Measurements from ENCODE around the gene TET3. TPM values are rescaled to one million over a fixed set of nuclear protein-coding genes. Genes with fewer than 3 reads are reported as not detected.

The TET3 gene
- total RNA-seq, 1 donor from 2014 or later = 23.0 TPM

DNA sequence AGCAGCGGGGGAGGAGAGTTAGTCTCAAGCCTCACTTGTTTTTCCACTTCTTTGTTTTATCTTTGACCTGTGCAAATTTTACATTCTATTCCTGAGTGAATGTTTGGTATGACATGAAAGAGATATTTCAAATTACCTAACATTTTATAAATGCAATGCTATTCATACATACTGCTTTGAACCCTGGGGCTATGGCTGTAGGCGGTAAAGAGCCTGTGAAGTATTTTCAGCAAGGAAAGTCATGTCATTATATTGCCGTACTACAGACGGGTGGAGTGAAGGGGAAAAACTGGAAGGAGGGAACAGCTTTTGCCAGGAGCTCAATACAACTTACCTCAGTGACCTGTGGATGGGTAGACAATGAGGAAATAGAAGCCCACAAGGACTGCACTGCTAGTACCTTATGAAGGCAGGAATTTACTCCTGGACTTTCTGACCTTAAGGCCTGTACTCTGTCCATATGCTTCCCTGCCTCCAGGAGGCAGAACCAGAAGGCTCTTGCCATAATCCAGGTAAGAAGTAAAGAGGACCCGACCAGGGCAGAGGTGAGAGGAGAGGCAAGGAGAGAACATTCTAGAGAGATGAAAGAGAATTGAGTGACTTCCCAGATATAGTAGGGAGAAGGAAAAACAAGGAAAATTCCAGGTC, 28.4 kb upstream of the TET3 start:
- TF ChIP-seq, protein P1, sequence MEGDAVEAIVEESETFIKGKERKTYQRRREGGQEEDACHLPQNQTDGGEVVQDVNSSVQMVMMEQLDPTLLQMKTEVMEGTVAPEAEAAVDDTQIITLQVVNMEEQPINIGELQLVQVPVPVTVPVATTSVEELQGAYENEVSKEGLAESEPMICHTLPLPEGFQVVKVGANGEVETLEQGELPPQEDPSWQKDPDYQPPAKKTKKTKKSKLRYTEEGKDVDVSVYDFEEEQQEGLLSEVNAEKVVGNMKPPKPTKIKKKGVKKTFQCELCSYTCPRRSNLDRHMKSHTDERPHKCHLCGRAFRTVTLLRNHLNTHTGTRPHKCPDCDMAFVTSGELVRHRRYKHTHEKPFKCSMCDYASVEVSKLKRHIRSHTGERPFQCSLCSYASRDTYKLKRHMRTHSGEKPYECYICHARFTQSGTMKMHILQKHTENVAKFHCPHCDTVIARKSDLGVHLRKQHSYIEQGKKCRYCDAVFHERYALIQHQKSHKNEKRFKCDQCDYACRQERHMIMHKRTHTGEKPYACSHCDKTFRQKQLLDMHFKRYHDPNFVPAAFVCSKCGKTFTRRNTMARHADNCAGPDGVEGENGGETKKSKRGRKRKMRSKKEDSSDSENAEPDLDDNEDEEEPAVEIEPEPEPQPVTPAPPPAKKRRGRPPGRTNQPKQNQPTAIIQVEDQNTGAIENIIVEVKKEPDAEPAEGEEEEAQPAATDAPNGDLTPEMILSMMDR (IDR thresholded peaks at IDR 0.05; ENCODE audit: unreplicated experiment) = no peak
- DNase-seq (ENCODE audit: low spot score) = no peak

DNA sequence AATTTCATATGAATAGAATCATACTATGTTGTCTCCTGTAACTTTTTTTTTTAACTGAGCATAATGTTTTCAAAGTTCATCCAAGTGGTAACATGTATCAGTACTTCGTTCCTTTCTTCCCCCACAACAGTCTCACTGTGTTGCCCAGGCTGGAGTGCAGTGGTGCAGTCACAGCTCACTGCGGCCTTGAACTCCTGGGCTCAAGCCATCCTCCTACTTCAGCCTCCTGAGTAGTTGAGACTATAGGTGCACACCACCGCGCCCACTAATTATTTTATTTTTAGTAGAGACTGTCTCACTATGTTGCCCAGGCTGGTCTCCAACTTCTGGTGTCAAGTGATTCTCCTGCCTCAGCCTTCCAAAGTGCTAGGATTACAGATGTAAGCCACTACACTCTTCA, 23.4 kb upstream of the TET3 start:
- Mint-ChIP-seq H3K4me3 (ENCODE audit: unreplicated experiment) (no peak overlapping the region), H3K27ac (ENCODE audit: unreplicated experiment) (no peak overlapping the region), H3K36me3 (ENCODE audit: low read depth, unreplicated experiment) (peaks cover 31% of the 10 kb centered on the region), H3K27me3 (ENCODE audit: unreplicated experiment) (no peaks in the 10 kb centered on the region), H3K9me3 (ENCODE audit: unreplicated experiment) (no peaks in the 10 kb centered on the region), H3K4me1 (ENCODE audit: unreplicated experiment) (peaks cover 14% of the 10 kb centered on the region)
- no peak for DNase-seq (ENCODE audit: low spot score)
- TF ChIP-seq, protein P1 (IDR thresholded peaks at IDR 0.05; ENCODE audit: unreplicated experiment) = no peak

More for the DNA sequence above, 28.4 kb upstream of the TET3 start:
- Mint-ChIP-seq H3K4me3 (ENCODE audit: unreplicated experiment) (peak overlapping the region; percentile 10), H3K27ac (ENCODE audit: unreplicated experiment) (no peak overlapping the region), H3K9me3 (ENCODE audit: unreplicated experiment) (no peaks in the 10 kb centered on the region), H3K4me1 (ENCODE audit: unreplicated experiment) (peaks cover 14% of the 10 kb centered on the region), H3K27me3 (ENCODE audit: unreplicated experiment) (no peaks in the 10 kb centered on the region), H3K36me3 (ENCODE audit: low read depth, unreplicated experiment) (peaks cover 48% of the 10 kb centered on the region)

DNA sequence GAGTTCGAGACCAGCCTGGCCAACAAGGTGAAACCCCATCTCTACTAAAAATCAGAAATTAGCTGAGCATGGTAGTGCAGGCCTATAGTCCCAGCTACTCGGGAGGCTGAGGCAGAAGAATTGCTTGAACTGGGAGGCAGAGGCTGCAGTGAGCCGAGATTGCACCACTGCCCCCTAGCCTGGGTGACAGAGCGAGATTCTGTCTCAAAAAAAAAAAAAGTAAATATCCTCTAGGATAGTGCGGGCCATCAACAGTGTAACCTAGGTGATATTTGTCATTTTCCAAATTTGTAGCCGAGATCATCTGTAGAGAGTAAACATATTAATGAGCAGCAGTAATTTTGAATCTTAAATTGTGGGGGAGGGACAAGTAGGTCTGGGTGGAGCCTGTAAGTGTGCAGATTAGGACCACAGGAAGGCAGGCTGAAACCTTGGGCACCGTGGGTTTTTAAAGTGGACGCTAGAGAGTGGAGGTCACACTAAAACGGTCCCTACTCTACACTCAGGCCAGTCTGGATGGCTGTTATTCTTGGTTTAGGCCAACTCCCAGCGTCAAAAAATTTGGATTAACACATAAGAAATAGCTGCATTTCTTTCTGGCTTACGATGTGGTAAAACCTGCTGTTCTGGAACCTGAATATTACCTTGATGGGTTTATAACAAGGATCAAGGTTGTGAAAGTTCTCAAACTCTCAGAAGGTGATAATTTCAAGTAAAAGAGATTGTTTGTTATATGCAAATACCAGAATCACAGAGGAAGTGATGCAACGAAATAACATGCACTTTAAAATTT, 22.7 kb upstream of the TET3 start:
- TF ChIP-seq, protein P1 (IDR thresholded peaks at IDR 0.05; ENCODE audit: unreplicated experiment) = no peak
- Mint-ChIP-seq H3K27ac (ENCODE audit: unreplicated experiment) (no peak overlapping the region), H3K4me3 (ENCODE audit: unreplicated experiment) (no peak overlapping the region), H3K9me3 (ENCODE audit: unreplicated experiment) (no peaks in the 10 kb centered on the region), H3K27me3 (ENCODE audit: unreplicated experiment) (no peaks in the 10 kb centered on the region), H3K4me1 (ENCODE audit: unreplicated experiment) (peaks cover 14% of the 10 kb centered on the region), H3K36me3 (ENCODE audit: low read depth, unreplicated experiment) (peaks cover 26% of the 10 kb centered on the region)
- DNase-seq (ENCODE audit: low spot score) = no peak

DNA sequence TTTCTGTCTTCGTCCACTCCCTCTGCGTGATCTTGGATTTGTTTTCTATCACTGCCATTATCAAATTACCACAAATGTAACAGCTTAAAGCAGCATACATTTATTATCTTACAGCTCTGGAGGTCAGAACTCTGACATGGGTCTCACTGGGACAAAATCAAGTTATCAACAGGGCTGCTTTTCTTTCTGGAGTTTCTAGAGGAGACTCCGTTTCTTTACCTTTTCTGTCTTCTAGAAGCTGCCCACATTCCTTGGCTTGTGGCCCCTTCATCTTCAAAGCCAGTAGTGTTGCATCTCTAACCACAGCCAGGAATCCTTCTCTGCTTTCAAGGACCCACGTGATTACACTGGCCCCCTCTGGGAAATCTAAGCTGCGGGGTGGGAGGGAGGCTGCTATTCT, 21.9 kb upstream of the TET3 start:
- Mint-ChIP-seq H3K36me3 (ENCODE audit: low read depth, unreplicated experiment) (peaks cover 24% of the 10 kb centered on the region), H3K4me3 (ENCODE audit: unreplicated experiment) (no peak overlapping the region), H3K27ac (ENCODE audit: unreplicated experiment) (no peak overlapping the region), H3K27me3 (ENCODE audit: unreplicated experiment) (no peaks in the 10 kb centered on the region), H3K9me3 (ENCODE audit: unreplicated experiment) (no peaks in the 10 kb centered on the region), H3K4me1 (ENCODE audit: unreplicated experiment) (peaks cover 14% of the 10 kb centered on the region)
- TF ChIP-seq, protein P1 (IDR thresholded peaks at IDR 0.05; ENCODE audit: unreplicated experiment) = no peak
- no peak for DNase-seq (ENCODE audit: low spot score)

All from endothelial cell (in vitro differentiated cells).